Aorta (tissue), 5 donors: ENCODE results near the gene C1QC. TPM values are rescaled to one million over a fixed set of nuclear protein-coding genes. Genes with fewer than 3 reads are reported as not detected.

Experiments
- ATAC-seq: fragments of 200-7000 bp; cut with Tn5 transposase; one replicate; pipeline ENCODE4 v1.9.1; 2022; ENCODE audit warnings: moderate library complexity; ENCODE audit not compliant: low FRiP score
- DNase-seq, 2 donors: peaks; one replicate each; pipeline ENCODE4 v3.0.0-alpha.2; 2020
- H3K27ac ChIP-seq, 2 donors: one replicate each; pipeline ENCODE4 v1.5.1; 2013; ENCODE audit warnings: low read length in 2 of 2, mild to moderate bottlenecking in 2 of 2, moderate library complexity in 2 of 2, control low read depth in 1 of 2, inconsistent platforms in 1 of 2, low read depth in 1 of 2
- H3K27me3 ChIP-seq, 2 donors: one replicate each; pipeline ENCODE4 v1.6.1; 2013; ENCODE audit warnings: control low read depth in 1 of 2, low read length in 1 of 2, mild to moderate bottlenecking in 1 of 2, moderate library complexity in 1 of 2; ENCODE audit not compliant: insufficient read depth in 2 of 2, control insufficient read depth in 1 of 2
- H3K36me3 ChIP-seq, 2 donors: one replicate each; pipeline ENCODE4 v1.6.1; 2013; ENCODE audit warnings: control low read depth in 1 of 2, low read length in 1 of 2, mild to moderate bottlenecking in 1 of 2; ENCODE audit not compliant: insufficient read depth in 2 of 2, control insufficient read depth in 1 of 2
- H3K4me1 ChIP-seq, 2 donors: one replicate each; pipeline ENCODE4 v1.6.1; 2013; ENCODE audit warnings: low read length in 2 of 2, control low read depth in 1 of 2, mild to moderate bottlenecking in 1 of 2, moderate library complexity in 1 of 2; ENCODE audit not compliant: insufficient read depth in 2 of 2, control insufficient read depth in 1 of 2
- H3K4me3 ChIP-seq, 2 donors: one replicate each; pipeline ENCODE4 v1.5.1; 2013; ENCODE audit warnings: low read length in 2 of 2, control low read depth in 1 of 2, mild to moderate bottlenecking in 1 of 2
- H3K9me3 ChIP-seq: one replicate; pipeline ENCODE4 v1.6.1; 2013; ENCODE audit warnings: mild to moderate bottlenecking, low read length; ENCODE audit not compliant: control insufficient read depth
- WGBS, 2 donors: extraction: QIAGEN DNeasy Blood & Tissue Kit; methylation state at CpG; one replicate each; pipeline ENCODE4 v1.1.7; 2013; 5-methylcytosine and 5-hydroxymethylcytosine counted together
- intact Hi-C, 2 donors: fragments of 100-400 bp; cut with DNase I; formaldehyde crosslinking; loops; one replicate each; pipeline versions ENCODE4 v1.14.2 to v1.15.0; 2022
- polyA plus RNA-seq, 2 donors: library from polyadenylated mRNA; stranded (reverse); fragments of 200-250 nt; gene quantifications; one replicate each; pipeline ENCODE4 v1.2.3, GENCODE V29; 2013
- total RNA-seq, 2 donors: library from RNA; stranded (reverse); fragmentation: NEBNext Ultra II Directional; extraction: Animal tissue kit (Norgen Biotek cat#: 25700); gene quantifications; one replicate each; pipeline ENCODE4 v1.2.1, GENCODE V29; 2021
- donor health status: healthy with polysubstance abuse.
- donor health status: Bipolar disorder and iron deficiency.
- donor health status: DM: no; HTN: no; CAD: no.
- donor health status: DM: no; HTN: no; CAD: no.
- donor health status: DM: yes; HTN: yes; CAD: no.

The C1QC gene
- total and polyA plus RNA-seq, 4 donors: 49.9 to 295 (median 217) TPM

- Histone ChIP-seq H3K27ac (no peak overlapping the region), H3K27me3 (no peaks in the 10 kb centered on the region), H3K4me1 (no peaks in the 10 kb centered on the region), H3K36me3 (no peaks in the 10 kb centered on the region), H3K4me3 (no peak overlapping the region), H3K9me3 (no peaks in the 10 kb centered on the region)
- DNase-seq (no peak), ATAC-seq (no peak)
- intact Hi-C loops: no loop called here
- 81 to 82% methylated on average over 23 of the region's 23 CpGs for WGBS, 2 donors
Observed at GRCh38 chr1:22638476-22639234, 4.8 kb upstream of the C1QC start.

- H3K27me3 ChIP-seq: no peaks in the 10 kb centered on the region
- ATAC-seq (no peak), DNase-seq (peak in 1 of 2 donors; percentile 70)
- no peak overlapping the region for H3K27ac ChIP-seq
- 40 to 46% methylated on average over 7 to 8 of the region's 8 CpGs for WGBS, 2 donors
- H3K36me3 ChIP-seq: no peaks in the 10 kb centered on the region
- H3K9me3 ChIP-seq: no peaks in the 10 kb centered on the region
- H3K4me1 ChIP-seq: no peaks in the 10 kb centered on the region
- H3K4me3 ChIP-seq: no peak overlapping the region
- intact Hi-C loops: no loop called here
Observed at GRCh38 chr1:22639286-22639685, 4.1 kb upstream of the C1QC start.

GRCh38 chr1:22641247-22641646, 2.2 kb upstream of the C1QC start:
- no peaks in the 10 kb centered on the region for H3K36me3 ChIP-seq
- no peak overlapping the region for H3K4me3 ChIP-seq
- intact Hi-C loops: loop anchor here (5.0 to 10.0 kb wide), 2 partner anchors 114 to 536 kb away; no protein-coding TSS in a partner anchor
- no peaks in the 10 kb centered on the region for H3K4me1 ChIP-seq
- no peaks in the 10 kb centered on the region for H3K27me3 ChIP-seq
- H3K9me3 ChIP-seq: no peaks in the 10 kb centered on the region
- ATAC-seq (no peak), DNase-seq (no peak)
- WGBS, 2 donors: 55 to 63% methylated on average over 8 of the region's 8 CpGs
- no peak overlapping the region for H3K27ac ChIP-seq

GRCh38 chr1:22641906-22642636, 1.4 kb upstream of the C1QC start:
- Histone ChIP-seq H3K9me3 (no peaks in the 10 kb centered on the region), H3K27me3 (no peaks in the 10 kb centered on the region), H3K36me3 (no peaks in the 10 kb centered on the region), H3K4me1 (no peaks in the 10 kb centered on the region), H3K4me3 (no peak overlapping the region), H3K27ac (no peak overlapping the region)
- ATAC-seq (peak; percentile 89), DNase-seq (peak; percentile 89 to 95)
- 10 to 11% methylated on average over 16 to 18 of the region's 18 CpGs for WGBS, 2 donors
- intact Hi-C loops: loop anchor here (1.0 to 10.0 kb wide), 4 partner anchors 115 to 537 kb away; no protein-coding TSS in a partner anchor

GRCh38 chr1:22643928-22644327, 495 bp downstream of the C1QC start:
- no peak for ATAC-seq
- intact Hi-C loops: loop anchor here (5.0 to 10.0 kb wide), 2 partner anchors 117 to 539 kb away; no protein-coding TSS in a partner anchor
- WGBS, 2 donors: 83 to 85% methylated on average over 11 to 12 of the region's 12 CpGs
- no peak overlapping the region for H3K4me3 ChIP-seq
- H3K9me3 ChIP-seq: no peaks in the 10 kb centered on the region
- H3K36me3 ChIP-seq: no peaks in the 10 kb centered on the region
- H3K4me1 ChIP-seq: no peaks in the 10 kb centered on the region
- DNase-seq: no peak
- no peaks in the 10 kb centered on the region for H3K27me3 ChIP-seq
- H3K27ac ChIP-seq: no peak overlapping the region

- no peaks in the 10 kb centered on the region for H3K4me1 ChIP-seq
- H3K4me3 ChIP-seq: no peak overlapping the region
- no peaks in the 10 kb centered on the region for H3K27me3 ChIP-seq
- no peaks in the 10 kb centered on the region for H3K36me3 ChIP-seq
- peak in 1 of 2 donors; percentile 67 for DNase-seq
- no peak for ATAC-seq
- intact Hi-C loops: loop anchor here in 1 of 2 donors (10.0 kb wide), 1 partner anchor 541 kb away; no protein-coding TSS in a partner anchor
- no peak overlapping the region for H3K27ac ChIP-seq
- H3K9me3 ChIP-seq: no peaks in the 10 kb centered on the region
- 82 to 83% methylated on average over 7 of the region's 7 CpGs for WGBS, 2 donors
Observed at GRCh38 chr1:22645931-22646330, 2.5 kb downstream of the C1QC start.

- Histone ChIP-seq H3K4me3 (no peak overlapping the region), H3K36me3 (no peaks in the 10 kb centered on the region), H3K4me1 (no peaks in the 10 kb centered on the region), H3K27ac (no peak overlapping the region), H3K27me3 (no peaks in the 10 kb centered on the region), H3K9me3 (no peaks in the 10 kb centered on the region)
- 0 to 88% methylated on average over 1 of the region's 1 CpG for WGBS, 2 donors
- no peak for ATAC-seq
- DNase-seq: no peak
- intact Hi-C loops: loop anchor here in 1 of 2 donors (10.0 kb wide), 1 partner anchor 542 kb away; no protein-coding TSS in a partner anchor
Observed at GRCh38 chr1:22646384-22646783, 3.0 kb downstream of the C1QC start.

- Histone ChIP-seq H3K9me3 (no peaks in the 10 kb centered on the region), H3K36me3 (no peaks in the 10 kb centered on the region), H3K4me3 (no peak overlapping the region), H3K4me1 (no peaks in the 10 kb centered on the region), H3K27ac (no peak overlapping the region), H3K27me3 (no peaks in the 10 kb centered on the region)
- WGBS, 2 donors: 89 to 92% methylated on average over 13 of the region's 13 CpGs
- DNase-seq (no peak), ATAC-seq (no peak)
- intact Hi-C loops: no loop called here
Observed at GRCh38 chr1:22650089-22650693, 6.8 kb downstream of the C1QC start.
